ENCODE data around the gene PEX11A.

Gene PEX11A

GRCh38 chr15:89673165-89673512 lies 17.4 kb downstream of the PEX11A start:
- peak; percentile 45 for DNase-seq

DNA sequence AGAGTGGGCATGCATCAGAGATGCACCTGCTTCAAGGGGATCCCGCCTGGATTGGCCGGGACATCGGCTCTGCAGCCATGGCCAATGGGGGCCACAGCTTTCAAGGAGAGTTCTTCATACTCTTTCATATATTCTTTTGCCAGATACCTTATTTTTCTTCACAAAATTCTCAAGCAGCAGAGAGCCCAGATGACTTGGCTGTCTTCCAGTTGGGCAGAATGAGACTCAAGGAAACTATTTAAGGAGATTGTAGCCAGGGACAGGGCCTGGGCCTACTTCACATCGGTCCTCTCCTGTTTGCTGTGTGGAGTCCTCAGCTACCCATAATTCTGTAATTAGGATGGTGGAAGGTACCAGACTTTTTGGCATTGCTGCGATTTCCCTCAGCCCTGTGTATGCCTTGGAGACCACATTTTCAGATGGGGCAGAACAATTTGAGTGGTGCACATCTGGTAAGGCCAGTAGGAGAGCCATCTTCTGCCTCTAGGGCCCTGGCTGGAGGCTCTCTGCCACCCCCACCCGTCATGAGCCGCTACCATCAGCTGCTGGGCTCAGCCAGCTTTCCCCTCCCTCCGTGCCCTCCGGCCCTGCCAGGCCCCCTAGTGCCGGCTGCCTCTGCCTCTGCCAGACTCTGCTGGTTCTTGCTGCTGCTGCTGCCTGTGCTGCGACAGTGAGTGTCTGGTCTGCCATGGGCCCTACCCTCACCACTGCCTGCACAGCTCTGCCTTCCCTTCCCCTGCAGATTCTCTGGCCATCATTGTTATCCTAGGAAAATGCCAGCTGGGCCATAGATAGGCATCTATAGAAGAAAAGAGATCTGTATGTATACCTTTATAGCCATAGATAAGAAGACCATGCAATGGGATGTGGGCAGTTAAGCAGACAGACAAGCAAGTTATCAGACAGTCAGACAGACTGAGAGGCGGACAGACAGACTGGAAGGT lies 18.1 kb downstream of the PEX11A start:
- DNase-seq = no peak

- no peak for DNase-seq
These were observed 18.9 kb downstream of the PEX11A start for GRCh38 chr15:89671687-89672086.

- no peak for DNase-seq
These were observed 19.5 kb downstream of the PEX11A start for GRCh38 chr15:89670971-89671560.

DNA sequence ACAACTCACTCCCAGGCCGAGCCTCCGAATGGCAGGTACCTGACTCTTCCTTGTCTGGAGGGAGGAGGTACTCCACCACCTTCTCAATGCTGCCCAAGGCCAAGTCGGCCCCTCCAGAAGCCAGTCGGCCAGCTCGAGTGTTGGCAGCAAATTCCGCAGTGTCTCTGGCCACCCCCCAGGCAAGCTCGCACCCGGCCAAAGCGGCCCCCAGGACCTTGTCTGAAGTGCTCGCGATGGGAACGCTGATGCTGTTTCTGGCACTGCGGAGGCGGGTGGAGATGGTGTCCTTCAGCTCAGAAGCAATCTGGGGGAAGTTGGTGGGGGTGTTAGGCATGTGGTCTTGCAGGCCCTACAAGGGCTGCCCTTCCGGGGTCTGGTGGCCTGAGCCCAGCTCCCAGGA lies 20.6 kb downstream of the PEX11A start:
- DNase-seq = no peak

- no peak for DNase-seq
These were observed 21.2 kb downstream of the PEX11A start for GRCh38 chr15:89669309-89669865.

GRCh38 chr15:89668171-89668570 lies 22.4 kb downstream of the PEX11A start:
- no peak for DNase-seq

GRCh38 chr15:89667706-89667960 lies 22.9 kb downstream of the PEX11A start:
- no peak for DNase-seq

DNA sequence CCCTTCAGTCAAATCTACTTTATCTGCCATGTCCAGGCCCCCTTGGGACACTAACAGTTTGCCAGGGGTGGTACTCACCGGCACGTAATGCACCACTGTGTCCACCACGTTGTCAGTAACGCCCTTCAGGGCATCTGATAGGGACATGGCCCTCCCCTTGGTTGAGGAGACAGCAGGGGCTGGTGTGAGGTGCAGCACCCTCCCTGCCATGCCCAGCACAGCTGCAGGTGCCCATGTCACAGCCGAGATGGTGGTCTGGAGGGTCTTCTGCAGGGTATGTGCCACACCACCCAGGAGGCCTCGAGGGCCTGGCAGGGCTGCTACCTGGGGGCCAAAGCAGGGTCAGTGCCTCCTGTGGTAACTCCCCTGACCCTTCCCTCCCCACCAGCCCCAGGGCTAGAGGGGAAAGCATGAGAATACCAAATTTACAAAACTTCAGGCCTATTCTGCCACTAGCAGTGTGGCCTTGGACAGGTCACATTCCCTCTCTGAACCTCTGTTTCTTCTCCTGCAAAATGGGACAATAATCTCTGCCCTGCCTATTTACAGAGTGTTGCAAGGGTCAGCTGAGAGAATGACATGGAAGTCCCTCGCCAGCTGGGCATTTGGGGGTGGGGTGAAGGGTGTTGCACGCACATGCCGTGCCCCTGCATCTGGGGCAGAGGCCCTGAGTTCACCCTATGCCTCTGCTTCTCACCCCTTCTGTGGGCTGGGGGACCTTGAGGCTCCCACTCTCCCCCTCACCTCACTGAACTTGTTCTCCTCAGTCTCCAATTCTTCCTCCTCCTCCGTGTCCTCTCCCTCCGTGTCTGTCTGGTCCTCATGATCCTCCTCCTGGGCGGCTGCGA lies 23.5 kb downstream of the PEX11A start:
- DNase-seq = no peak

GRCh38 chr15:89666184-89666857 lies 24.2 kb downstream of the PEX11A start:
- no peak for DNase-seq

DNA sequence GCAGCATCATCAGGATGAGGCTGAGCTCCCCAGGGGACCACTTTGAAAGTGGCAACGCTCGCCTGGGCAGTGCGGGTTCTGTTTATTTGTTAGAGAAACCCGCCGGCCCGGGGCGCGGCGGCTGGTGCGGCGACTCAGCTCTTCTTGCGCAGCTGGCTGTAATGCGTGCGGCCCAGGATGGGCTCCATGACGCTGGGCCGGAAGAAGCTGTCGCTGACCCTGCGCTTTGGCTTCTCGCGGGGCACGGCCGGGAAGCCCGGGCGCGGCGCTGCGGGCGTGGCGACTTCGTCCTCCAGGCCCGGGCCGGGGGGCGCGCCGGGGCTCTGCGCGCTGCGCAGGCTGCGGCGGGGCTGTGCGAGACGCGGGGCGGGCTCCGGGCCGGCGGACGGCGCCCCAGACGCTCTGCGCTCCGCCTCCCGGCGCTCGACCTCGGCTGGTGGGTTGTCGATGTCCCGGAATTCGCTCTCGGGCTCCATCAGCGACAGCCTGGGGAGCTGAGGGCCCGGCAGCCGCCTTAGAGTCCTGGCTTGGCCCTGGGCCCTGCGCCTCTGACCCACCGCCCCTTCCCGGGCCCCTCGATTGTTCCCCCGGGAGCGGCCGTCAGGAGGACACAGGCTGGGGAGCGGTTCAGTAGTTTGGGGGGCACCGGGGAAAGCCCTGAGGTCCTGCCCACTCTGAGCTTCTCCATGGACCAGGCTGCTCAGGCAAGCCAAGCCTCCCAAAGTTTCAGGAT lies 24.9 kb downstream of the PEX11A start:
- DNase-seq = no peak

- no peak for DNase-seq
These were observed 25.9 kb downstream of the PEX11A start for GRCh38 chr15:89664441-89665350.

DNA sequence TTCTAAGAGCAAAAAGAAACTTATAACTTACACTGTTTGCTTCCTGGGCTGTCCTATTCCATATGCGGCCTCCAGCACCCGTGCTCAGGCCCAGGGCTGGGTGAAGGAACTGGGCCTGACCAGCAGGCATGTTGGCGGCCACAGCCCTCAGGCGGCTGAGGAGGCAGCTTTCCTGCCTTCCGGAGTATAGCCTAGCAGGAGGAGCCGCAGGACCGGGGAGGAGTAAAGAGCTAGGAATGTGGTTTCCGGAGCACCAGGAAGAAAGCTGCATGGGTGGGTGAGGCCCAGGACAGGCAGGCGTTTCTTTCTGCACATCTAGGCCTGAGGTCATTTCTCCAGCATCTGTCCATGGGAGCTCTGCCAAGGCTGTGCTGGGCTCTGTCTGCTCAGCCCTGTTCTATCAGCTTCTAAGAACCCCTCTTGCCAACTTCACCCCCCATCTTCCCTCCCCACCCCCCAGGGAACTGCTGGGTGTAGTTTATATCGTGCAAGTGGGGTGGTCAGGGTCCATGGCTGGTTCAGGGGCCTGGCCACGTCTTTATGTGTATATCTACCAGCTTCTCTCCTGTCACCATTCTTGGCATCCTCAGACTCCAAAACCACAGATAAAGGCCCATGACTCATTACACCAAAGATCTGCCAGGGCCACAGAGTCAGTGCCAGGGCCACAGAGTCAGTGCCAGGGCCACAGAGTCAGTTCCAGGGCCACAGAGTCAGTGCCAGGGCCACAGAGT lies 27.5 kb downstream of the PEX11A start:
- no peak for DNase-seq

DNA sequence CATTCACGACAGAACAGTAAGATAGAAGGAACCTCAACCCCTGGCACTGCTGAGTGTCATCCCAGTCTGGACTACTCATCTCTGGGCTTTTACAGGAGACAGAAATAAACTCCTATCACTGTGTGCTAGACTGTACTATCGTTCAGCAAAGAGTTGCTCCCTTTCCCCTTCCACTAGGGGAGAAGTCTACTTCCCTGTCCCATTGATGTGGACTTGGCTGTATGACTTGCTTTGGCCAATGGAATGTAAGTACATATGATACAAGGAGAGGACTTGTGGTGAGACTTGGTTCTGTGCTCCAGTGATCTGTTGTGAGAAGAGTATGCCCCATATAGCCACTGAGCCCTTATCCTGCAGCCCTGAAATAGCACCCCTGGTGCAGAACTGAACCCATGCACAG lies 30.0 kb downstream of the PEX11A start:
- no peak for DNase-seq

DNA sequence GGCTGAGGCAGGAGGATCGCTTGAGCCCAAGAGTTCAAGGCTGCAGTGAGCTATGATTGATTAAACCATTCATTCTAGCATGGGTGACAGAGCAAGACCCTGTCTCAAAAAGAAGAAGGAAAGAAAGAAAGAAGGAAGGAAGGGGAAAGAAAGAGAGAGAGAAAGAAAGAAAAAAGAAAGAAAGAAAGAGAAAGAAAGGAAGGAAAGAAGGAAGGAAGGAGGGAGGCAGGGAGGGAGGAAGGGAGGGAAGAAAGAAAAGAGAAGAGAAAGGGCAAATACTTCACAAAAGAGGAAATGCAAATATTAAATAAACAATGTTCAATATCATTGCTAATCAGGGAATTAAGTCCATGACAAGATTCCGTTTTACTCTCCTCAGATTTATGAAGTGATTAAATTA lies 31.3 kb downstream of the PEX11A start:
- DNase-seq = no peak

GRCh38 chr15:89657686-89658200 lies 32.8 kb downstream of the PEX11A start:
- DNase-seq = no peak

DNA sequence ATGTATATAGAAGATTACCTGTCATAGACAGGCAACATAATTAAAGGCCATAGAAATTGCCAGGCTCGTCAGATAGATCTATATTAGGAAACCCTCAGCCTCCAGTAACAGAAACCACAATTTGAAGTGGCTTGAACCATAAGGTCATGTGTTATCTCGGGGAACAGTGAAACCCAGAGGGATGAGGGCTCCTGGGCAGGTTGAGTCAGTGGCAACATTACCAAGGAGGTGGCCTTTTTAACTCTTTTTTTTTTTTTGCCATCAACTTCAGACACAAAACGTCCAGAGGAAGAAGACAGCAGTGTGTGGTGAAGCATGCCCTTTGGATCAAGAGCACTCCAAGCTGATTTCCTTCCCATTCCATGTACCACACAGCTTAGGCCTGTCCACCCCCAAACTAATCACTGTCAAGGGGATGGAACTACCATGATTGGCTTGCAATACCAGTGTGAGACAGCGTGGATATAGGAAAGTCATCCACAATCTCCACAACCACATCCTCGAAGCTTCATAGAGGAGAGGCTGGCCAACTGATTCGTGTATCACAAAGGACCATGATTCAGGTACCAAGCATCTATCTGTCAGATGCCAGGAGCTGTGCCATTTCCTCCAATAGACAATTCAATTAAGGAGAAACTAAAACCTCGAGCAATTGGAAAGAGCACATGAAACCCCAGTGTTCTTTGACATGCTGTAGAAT lies 34.3 kb downstream of the PEX11A start:
- no peak for DNase-seq

GRCh38 chr15:89654847-89655805 lies 35.4 kb downstream of the PEX11A start, which contains the start of gene KIF7:
Gene KIF7, minus strand, starts transcription at chr15:89655467. Its CDS starts 2,537 bp downstream, at chr15:89652930.
- DNase-seq = peak; percentile 39
